Pancreas (tissue), 8 donors: Measurements from ENCODE around the gene KATNA1. TPM values are rescaled to one million over a fixed set of nuclear protein-coding genes. Genes with fewer than 3 reads are reported as not detected.

Experiments
- polyA plus RNA-seq, 2 donors: library from polyadenylated mRNA; stranded (reverse); fragments of 200-250 nt; gene quantifications; one replicate each; pipeline ENCODE4 v1.2.3, GENCODE V29; 2013
- total RNA-seq, 6 donors: library from RNA; stranded (reverse); fragmentation: NEBNext Ultra II Directional in 4 of 6; extraction: Animal tissue kit (Norgen Biotek cat#: 25700) in 4 of 6; gene quantifications; one replicate each; pipeline versions ENCODE4 v1.2.1 to v1.2.4, GENCODE V29; 2021 to 2023
- donor health status: healthy with polysubstance abuse.
- donor health status: DM: no; HTN: no; CAD: no; lungs with moderate emphysema.
- donor health status: DM: no; HTN: no; CAD: no.
- donor health status: Bipolar disorder and iron deficiency.
- donor health status: DM: yes; HTN: yes; CAD: no.
- donor health status: DM: no; HTN: no; CAD: no.
- donor health status: DM: no; HTN: no; CAD: no.
- donor health status: DM: yes; HTN: yes; CAD: no.

The KATNA1 gene
- total and polyA plus RNA-seq, 8 donors: 3.5 to 7.7 (median 4.8) TPM

Other genes with a start within 250 kb of the KATNA1 start
- gene SUMO4, start 248.5 kb downstream of the KATNA1 start, total RNA-seq: 1 to 10 TPM in 1 of 6 donors, under 1 TPM in 5; 0.28 to 1.5 (median 0.90) TPM
- under 1 TPM in 1 of 2 donors, not detected in 1; 0.09 TPM for gene SUMO4, start 248.5 kb downstream of the KATNA1 start, polyA plus RNA-seq
- 1 to 10 TPM in 1 of 6 donors, under 1 TPM in 5; 0.08 to 1.1 (median 0.56) TPM for gene ZC3H12D, start 163.7 kb downstream of the KATNA1 start, total RNA-seq
- gene ZC3H12D, start 163.7 kb downstream of the KATNA1 start, polyA plus RNA-seq: under 1 TPM; 0.16 to 0.23 TPM
- 10 to 100 TPM in 2 of 6 donors, 1 to 10 TPM in 4; 6.5 to 13.4 (median 8.0) TPM for gene PPIL4, start 102.7 kb downstream of the KATNA1 start, total RNA-seq
- 10 to 100 TPM in 1 of 2 donors, 1 to 10 TPM in 1; 9.1 to 14.2 TPM for gene PPIL4, start 102.7 kb downstream of the KATNA1 start, polyA plus RNA-seq
- 10 to 100 TPM; 17.7 to 24.8 (median 22.6) TPM for gene GINM1, start 82.3 kb downstream of the KATNA1 start, total RNA-seq
- 10 to 100 TPM; 10.6 to 31.6 TPM for gene GINM1, start 82.3 kb downstream of the KATNA1 start, polyA plus RNA-seq
- 10 to 100 TPM in 3 of 6 donors, 1 to 10 TPM in 3; 8.8 to 17.4 (median 10.4) TPM for gene LATS1, start 69.4 kb upstream of the KATNA1 start, total RNA-seq
- 1 to 10 TPM; 5.2 to 6.1 TPM for gene LATS1, start 69.4 kb upstream of the KATNA1 start, polyA plus RNA-seq
- 10 to 100 TPM; 13.1 to 21.0 (median 16.6) TPM for gene NUP43, start 97.8 kb upstream of the KATNA1 start, total RNA-seq
- gene NUP43, start 97.8 kb upstream of the KATNA1 start, polyA plus RNA-seq: 1 to 10 TPM; 7.2 to 7.8 TPM
- gene PCMT1, start 101.0 kb upstream of the KATNA1 start, total RNA-seq: 10 to 100 TPM; 20.3 to 33.2 (median 26.9) TPM
- gene PCMT1, start 101.0 kb upstream of the KATNA1 start, polyA plus RNA-seq: 10 to 100 TPM in 1 of 2 donors, 1 to 10 TPM in 1; 9.7 to 35.6 TPM
- gene LRP11, start 215.6 kb upstream of the KATNA1 start, total RNA-seq: 10 to 100 TPM; 10.9 to 22.2 (median 15.2) TPM
- gene LRP11, start 215.6 kb upstream of the KATNA1 start, polyA plus RNA-seq: 10 to 100 TPM in 1 of 2 donors, 1 to 10 TPM in 1; 5.4 to 19.7 TPM
- under 1 TPM in 1 of 6 donors, not detected in 5; 0.09 TPM for gene RAET1E, start 249.4 kb upstream of the KATNA1 start, total RNA-seq
- gene RAET1E, start 249.4 kb upstream of the KATNA1 start, polyA plus RNA-seq: not detected